ENCODE measurements around the gene NRP1.

DNA sequence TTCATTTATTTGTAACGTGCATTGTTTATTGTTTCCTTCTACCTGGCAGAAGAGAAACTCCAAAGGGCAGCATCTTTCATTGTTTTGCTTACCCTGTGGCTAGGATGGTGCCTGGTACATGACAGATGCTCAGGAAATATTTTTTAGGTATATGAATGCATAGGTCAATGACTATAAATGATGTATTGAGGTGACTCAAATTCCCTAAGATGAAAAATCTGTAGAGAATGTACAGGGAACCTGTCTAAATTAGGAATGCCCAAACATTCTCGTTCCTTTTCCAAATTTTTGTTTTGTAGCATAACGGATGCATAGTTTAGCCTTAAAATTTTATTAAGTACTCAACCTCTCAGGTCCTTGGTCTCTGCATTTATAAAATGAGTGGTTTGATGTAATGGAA, 71.6 kb downstream of the NRP1 start:
- TF ChIP-seq, protein P1, sequence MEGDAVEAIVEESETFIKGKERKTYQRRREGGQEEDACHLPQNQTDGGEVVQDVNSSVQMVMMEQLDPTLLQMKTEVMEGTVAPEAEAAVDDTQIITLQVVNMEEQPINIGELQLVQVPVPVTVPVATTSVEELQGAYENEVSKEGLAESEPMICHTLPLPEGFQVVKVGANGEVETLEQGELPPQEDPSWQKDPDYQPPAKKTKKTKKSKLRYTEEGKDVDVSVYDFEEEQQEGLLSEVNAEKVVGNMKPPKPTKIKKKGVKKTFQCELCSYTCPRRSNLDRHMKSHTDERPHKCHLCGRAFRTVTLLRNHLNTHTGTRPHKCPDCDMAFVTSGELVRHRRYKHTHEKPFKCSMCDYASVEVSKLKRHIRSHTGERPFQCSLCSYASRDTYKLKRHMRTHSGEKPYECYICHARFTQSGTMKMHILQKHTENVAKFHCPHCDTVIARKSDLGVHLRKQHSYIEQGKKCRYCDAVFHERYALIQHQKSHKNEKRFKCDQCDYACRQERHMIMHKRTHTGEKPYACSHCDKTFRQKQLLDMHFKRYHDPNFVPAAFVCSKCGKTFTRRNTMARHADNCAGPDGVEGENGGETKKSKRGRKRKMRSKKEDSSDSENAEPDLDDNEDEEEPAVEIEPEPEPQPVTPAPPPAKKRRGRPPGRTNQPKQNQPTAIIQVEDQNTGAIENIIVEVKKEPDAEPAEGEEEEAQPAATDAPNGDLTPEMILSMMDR (IDR thresholded peaks at IDR 0.05): no peak
- TF ChIP-seq EP300 (IDR thresholded peaks at IDR 0.05) (no peak), POLR2A (IDR thresholded peaks at IDR 0.05) (no peak)
